GM10847 (cell line): ENCODE results near the gene HIRIP3.

ENCODE experiments used
- POLR2A ChIP-seq: IDR thresholded peaks from 2 replicates; pipeline ENCODE4 v1.6.1; 2011; ENCODE audit not compliant: insufficient read length; ENCODE audit errors: extremely low read depth

Gene HIRIP3

DNA sequence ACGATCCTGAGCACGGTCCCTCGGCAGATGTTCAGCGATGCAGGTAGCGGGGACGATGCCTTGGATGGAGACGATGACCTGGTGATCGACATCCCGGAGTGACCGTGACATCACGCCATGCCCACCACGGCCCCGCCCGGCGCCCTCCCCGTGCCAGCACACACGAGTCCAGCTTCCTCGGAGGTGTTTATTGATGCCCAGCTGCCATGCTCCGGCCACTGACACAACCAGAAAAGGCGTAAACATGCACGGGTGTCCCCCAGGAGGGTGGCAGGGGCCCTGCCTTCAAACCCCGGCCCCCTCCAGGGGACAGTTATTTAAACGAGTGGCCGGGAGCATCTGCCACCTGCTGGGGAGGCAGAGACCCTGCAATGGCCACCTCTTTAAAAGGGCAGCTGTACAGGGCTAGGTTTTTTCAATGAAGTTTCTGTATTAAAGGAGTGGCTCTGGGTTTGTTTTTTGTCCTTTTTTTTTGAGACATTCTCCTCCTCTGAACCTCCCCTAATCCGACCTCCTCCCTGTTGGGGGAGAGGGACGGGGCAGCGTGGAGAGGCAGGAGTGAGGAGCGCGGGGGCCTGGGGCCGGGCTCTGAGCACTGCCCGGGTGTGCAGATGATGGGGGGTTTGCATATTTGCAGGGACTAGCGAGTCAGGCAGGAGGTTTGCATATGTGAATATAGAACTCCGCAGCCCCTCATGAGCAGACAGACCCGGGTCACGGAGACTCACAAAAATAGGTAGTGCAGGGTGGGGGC, 10.1 kb upstream of the HIRIP3 start:
- no peak for TF ChIP-seq POLR2A

GRCh38 chr16:30004811-30005242, 9.4 kb upstream of the HIRIP3 start:
- TF ChIP-seq POLR2A = no peak

DNA sequence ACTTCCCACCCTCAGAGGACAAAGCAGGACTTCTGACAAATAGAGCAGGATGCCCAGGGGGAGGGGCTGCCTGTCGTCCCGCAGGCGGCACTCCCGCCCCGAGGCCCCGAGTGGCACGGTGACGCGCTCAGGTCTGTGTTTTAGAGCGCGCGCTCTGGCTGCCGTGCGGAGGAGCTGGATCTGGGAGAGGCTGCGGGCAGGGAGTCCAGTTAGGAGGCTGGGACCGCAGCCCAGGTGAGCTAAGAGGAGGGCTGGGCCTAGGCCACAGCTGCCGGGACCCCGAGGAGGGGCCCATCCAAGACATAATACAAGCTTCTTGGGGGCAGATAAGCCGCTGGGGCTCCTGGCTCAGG, 9.0 kb upstream of the HIRIP3 start:
- TF ChIP-seq POLR2A = no peak

DNA sequence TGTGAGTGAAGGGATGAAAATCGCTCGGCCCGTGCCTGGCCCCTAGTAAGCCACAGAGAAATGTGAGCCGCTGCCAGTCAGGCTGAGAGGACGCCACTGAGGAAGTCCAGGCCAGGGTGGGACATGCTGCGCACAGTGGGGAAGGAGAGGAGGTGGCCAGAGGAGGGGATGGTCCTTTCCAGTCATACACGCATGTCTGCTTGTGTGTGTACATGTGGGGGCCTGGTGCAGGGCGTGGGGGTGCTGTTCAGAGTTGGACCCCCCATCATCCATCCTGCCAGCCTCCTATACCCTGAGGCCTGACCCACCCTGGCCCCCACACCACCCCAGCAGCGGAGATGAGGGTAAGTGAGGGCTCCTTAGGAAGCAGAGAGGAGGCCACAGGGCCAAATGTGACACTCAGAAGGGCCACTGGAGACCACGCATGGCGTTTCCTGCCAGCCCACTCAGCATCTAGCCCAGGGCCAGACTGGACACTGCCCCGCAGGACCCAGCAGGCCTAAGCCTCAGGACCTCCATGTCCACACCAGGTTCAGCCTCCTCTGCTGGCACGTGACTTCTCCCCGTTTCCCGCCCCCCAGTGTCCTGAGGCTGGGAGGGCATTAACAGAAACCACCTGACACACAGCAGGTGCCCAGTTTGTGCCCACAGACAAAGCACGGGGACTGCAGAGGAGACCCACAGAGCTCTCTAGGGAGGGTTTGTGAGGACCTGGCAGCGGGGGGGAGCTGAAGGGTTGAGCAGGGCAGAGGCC, 8.4 kb upstream of the HIRIP3 start:
- no peak for TF ChIP-seq POLR2A

DNA sequence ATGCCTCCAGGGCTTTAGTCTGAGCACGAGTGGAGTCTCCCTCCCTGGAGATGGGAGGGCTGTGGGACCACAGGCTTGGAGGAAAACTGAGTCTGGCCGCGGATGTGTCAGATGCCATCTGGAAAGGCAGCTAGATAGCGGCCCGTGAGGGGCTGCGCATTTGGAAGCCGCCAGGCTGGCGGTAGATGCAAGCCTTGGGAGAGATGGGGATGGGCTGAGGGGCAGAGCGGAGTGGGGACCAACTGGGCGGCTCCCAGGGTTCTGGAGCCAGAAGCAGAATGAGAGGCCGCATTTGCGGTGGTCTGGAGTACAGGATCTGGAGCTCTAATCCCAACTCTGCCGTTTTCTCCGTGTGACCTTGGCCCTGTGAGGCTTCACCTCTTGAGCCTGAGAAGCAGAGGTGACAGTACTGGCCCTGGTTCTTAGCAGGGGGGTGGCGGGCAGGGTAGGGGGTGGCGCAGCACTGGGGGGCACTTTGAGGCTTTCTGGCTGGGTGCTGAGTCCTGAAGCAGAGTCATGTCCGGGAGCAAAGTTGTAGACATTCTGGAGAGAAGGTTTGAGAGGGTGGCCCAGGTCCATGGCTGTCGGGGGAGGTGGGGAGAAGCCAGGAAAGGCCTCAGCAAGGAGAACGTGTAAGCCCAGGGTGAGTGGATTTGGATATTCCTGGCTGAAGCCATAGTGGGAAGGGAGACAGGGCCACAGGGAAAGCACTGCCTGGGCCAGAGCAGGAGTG, 7.4 kb upstream of the HIRIP3 start:
- no peak for TF ChIP-seq POLR2A

GRCh38 chr16:30000735-30001631, 5.6 kb upstream of the HIRIP3 start:
- no peak for TF ChIP-seq POLR2A

DNA sequence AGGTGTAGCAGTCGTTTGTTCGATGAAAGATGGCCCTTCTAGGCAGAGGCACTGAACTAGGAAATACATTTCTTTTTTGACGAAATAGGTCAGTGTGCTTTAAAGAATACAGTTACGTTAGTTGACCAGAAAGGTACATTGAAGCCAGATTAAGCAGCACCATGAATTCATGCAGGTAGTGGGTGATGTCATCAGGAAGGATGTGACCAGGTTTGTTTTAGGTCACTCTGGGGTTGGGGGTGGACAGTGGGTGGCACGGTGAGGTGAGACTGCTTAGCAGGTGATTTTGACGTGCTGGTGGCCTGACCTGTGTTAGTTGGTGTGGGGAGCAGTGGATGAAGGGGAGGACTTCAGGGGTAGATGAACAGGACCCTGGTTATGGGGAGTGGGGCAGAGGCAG, 4.2 kb upstream of the HIRIP3 start:
- no peak for TF ChIP-seq POLR2A

GRCh38 chr16:29996766-29997250, 1.4 kb upstream of the HIRIP3 start:
- no peak for TF ChIP-seq POLR2A

DNA sequence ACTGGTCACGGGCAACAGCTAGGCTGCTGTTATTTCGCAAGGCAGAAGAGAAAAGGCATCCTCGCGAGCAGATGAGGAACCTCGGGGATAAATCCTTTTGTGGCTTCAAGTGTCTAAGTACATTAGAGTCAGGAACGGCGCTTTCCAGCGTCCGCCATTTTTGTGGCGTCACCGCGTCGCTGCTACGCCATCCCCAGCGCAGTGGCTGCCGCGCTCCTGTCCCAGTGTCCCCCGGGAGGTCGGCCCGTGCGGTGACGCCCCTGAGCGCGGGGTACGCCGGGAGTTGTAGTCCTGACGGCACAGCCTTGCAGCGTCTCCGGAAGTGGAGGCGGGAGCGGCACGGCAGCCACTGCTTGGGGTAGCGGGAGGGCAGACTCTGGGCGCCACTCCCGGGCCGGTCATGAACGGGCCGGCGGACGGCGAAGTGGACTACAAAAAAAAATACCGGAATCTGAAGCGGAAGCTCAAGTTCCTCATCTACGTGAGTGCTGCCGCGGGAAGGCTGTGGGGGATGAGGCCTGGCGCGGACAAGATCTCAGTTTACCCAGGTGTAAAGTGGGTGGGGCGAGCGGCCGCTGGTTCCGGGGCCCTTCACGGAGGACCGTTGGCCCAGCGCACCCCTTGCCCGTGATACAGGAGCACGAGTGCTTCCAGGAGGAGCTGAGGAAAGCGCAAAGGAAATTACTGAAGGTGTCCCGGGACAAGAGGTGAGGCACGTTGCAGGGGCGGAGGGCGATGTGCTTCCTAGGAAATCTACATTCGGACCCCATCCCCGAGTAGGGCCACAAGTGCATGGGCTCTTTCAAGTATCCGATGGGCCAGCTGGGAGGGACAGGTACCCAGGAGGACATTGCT, 721 bp upstream of the HIRIP3 start, which contains the start of gene INO80E:
INO80E (plus strand) TSS at position 331 of the 855 bp plus-strand sequence; CDS start at position 401, 70 bp downstream.
- TF ChIP-seq POLR2A = peak; percentile 65

- no peak for TF ChIP-seq POLR2A
Observed at GRCh38 chr16:29994600-29995323, 655 bp downstream of the HIRIP3 start.

- no peak for TF ChIP-seq POLR2A
Observed at GRCh38 chr16:29993903-29994599, 1.4 kb downstream of the HIRIP3 start.

DNA sequence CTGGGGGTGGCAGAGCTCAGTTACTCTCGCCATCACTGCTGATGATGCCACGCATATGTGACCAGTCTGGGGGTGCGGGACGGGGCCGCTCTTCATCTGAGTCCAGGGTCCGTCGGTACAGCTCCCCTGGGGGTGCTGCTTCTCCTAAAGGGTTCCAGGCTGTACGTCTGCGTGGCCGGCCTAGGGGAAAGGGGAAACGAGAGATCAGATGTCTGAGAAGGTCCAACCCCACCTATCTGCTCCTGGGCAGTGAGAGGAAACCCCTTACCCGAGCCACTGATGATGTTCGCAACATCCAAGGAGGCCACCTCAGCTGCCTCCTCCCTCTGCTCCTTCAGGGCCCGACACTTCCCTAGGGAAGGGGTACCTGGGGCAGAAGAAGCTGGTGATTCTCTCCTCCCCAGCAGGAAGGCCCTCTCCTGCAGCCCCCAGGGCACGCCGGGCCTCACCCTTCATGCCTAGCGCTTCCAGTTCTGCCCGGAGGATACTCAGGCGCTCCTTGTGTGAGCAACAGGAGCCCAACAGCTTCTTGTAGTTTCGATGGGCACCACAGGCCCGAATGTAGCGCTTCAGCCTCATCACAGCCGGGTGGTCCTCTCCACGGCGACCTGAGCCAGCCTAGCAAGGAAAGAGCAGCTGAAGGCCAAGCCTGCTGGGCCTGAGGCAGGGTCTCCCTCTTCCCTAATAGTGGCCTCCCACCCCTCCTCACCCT, 2.1 kb downstream of the HIRIP3 start:
- TF ChIP-seq POLR2A = no peak
